HK-2 (cell line): ENCODE results near the gene ATP8B3.
A peak's percentile ranks its signal among the peaks of the same experiment; 100 is the strongest.

Experiments
- DNase-seq: peaks from one replicate; pipeline ENCODE4 v3.0.0-alpha.2; 2018; ENCODE audit not compliant: unreplicated experiment

Gene ATP8B3

DNA sequence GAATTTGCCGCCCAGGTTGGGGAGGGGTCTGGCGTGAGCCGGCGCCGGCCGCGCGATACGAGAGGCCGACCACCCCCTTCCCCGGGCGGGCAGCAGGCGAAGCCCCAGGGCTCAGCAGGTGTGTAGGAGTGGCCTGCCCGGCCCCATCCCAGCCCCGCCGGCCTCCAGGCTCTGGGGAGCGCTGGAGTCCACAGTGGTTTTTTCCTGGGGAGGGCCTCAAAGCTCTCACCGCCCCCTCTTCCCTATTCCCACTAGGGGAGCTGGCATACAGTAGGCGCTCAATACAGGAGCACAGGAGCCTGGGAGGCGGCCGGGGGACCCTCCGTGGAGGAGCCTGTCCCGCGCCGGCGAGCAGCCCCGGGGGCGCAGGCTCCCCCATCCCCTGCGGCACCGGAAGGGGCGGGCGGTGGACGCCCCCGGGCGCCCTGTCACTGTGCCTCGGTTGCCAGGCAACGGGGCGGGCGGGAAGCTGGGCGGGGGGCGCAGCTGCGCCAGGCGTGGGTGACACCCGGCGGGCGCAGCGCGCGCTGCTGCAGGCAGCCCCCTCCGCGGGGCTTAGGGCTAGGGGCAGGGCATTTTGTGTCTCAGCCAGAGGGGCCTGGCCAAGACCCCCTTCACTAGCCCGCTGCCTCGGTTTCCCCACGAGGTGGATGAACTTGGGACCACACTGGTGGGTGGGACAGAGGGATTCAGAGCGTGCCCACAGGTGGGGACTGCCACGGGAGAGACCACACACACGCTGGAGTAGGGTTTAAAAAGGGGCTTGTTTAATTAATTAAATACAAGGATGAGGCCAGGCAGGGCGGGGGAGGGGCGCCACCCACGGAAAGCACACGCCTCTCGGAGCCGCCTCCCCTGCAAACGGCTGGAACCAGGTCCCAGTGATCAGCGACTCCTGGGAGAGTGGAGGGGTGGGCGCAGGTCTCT, 39.8 kb upstream of the ATP8B3 start:
- no peak for DNase-seq

DNA sequence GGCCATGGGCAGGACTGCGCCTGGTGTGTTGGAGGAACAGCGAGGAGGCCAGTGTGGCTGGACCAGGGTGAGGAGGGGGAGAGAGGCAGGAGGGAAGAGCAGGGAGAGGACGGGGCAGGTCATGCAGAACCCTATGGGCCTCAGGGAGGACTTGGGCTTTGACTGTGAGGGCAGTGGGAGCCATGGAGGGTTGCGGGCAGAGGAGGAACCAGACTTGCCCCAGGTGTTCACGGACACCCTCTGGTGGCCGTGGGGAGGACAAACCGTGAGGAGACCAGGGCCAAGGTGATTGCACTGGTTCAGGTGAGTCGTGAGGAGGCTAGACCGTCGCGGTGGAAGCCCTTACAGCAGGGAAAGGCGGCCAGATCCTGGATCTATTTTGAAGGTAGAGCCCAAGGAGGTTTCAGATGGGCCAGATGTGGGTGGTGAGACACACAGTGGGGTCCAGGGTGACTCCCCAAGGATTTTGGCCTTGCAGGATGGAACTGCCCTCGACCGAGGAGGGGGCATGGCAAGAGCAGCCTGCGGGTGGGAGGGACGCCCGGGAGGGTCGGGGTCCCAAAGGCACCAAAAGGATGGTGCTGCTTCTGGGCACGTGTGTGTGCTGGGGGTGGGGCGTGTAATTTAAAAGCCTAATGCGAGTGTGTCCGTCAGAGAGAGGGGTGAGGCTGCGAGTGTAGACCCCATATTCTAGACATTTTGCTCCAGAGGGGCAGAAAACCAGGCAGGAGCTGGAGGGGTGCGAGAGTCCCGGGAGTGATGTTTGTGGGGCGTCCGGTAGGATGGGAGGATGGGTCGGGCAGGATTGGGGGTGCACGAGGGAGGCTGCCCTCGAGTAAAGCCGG, 39.0 kb upstream of the ATP8B3 start:
- DNase-seq = no peak

DNA sequence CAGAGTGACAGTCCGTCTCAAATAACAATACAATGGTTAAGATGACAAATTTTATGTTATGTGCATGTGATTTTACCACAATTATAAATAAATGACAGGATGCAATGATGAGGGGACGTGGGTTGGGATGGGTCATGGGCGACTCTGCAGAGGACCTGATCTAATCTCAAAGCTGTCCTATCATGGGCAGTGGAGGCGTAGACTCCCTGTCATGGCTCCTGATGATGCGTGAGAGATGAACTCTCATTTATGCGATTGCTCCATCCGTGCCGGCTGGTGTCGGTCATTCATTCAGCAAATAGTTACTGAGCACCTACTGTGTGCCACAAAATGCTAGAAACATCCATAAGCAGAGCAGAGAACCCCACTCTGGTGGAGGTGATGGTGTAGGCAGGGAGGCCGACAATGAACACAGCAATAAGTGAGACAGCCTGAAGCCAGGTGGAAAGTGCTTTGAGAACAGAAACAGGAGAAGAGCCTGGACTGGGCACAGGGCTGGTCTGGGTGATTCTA, 37.9 kb upstream of the ATP8B3 start:
- DNase-seq = no peak

DNA sequence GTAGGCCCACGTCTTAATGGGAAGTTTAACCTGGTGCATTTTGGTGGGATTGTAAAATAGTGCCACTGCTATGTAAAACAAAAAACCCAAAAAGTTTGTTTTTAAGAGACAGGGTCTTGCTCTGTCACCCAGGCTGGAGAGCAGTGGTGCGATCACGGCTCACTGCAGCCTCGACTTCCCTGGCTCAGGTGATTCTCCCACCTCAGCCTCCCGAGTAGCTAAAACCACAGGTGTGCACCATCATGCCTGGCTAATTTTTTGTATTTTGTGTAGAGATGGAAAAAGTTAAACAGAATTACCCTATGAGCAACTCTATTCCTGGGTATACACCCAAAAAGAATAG, 37.0 kb upstream of the ATP8B3 start:
- no peak for DNase-seq

DNA sequence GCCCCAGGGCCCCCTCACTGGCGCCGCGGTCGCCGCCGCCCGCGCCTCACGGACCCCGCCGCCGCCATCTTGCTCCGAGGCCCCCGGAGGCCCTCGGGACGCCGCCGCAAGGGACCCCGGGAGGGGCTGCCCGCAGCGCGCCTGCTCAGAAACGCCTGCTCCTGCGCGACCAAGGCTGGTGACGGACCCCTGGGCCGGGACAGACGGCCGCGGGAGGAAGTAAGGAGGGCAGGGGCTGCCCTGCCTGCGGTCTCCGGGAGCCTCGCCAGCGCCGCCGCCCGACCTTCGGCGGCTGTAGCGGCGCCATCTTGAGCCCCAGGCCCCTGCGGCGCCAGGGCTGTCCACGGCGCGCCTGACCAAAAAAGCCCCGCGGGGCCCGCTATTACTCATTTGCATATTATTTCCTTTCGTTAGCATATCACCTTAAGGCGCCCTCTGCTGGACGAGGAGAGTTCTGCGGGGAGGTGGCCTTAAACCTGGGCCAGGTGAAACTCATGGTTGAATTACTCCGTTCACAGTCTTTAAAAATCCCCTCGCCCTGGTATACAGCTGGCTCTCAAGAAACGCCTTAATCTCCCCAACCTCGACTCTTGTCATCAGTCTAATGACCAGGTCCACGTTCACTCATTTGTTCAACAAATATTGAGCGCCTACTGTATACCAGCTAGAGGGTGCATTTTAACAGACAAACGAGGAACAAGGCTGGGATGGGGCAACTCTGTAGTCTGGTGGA, 36.5 kb upstream of the ATP8B3 start, which contains the start of gene REXO1:
TSS of gene REXO1 (minus strand) at position 85 of the 733 bp plus-strand sequence. CDS start 125 bp downstream, outside the sequence.
- DNase-seq = peak; percentile 97

DNA sequence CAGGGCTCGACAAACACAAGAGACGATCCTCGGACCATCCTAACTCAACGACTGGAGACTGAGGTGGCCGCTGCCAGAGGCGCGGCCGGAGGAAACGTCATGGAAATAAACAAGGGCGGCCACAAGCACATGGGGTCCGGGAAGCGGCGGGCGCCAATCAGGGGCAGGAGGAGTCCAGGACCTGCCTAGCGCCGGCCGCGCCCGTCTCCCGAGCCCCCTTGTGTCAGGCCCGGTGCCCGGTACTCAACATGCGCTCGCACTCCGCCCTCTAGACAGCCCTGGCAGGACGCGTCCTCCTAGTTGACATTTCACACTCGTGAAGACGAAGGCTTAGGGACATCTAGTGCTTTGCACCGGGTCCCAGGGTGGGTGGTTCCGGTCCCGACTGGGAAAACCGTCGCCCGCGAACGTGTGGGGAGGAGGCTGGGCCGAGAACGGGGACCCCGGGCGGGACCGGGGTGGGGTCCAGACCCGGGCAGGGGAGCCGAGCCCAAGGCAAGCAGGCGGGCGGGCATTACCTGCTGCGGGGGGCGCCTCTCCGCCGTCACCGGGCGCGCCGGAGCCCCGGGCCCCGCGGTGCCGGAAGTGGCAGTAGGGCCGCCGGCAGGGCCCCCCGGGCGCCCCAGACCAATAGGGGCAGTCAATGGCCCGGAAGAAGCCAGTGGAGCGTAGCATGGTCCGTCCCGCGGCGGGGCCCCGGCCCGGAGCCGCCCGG, 35.8 kb upstream of the ATP8B3 start:
- DNase-seq = peak; percentile 65

DNA sequence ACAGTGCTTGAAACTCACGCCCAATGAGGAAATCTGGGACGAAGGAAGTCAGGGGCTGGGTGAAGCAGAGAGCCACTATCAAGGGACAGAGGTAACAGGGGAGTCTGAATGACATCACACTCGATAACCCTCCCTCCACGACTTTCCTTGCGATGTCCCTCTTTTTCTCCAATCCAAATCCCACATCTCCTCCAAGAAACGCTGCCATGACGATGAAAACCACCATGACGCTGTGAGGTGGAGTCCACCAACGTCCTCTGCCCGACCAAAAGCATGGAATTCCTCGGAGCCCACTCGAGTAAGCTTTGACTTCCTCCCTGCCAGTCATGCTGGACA, 35.2 kb upstream of the ATP8B3 start:
- no peak for DNase-seq

DNA sequence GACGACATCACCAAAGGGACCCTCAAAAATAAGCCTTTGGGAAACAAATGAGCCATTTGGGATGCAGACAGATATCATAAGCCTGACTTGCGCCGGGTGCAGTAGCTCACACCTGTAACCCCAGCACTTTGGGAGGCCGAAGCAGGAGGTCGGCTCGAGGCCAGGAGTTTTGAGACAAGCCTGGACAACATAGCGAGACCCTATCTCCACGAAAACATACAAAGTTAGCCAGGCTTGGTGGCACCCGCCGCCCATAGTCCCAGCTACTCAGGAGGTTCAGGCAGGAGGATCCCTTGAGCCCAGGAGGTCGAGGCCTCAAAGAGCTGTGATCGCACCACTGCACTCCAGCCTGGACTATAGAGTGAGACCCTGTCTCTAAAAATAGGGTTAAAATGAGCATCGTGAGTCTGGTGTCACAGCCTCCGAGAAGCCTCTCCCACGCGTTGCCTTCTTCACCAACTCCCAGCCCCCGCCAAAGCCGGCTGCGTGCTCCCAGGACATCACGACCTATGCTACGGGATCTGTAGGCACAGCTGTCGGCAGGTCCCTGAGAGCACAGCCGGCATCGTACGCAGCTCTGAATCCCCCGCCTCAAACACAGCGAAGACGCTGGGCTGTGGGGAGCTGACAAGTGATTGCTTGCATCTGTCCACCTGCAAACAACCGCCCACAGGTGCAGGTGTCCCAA, 34.6 kb upstream of the ATP8B3 start:
- DNase-seq = no peak

DNA sequence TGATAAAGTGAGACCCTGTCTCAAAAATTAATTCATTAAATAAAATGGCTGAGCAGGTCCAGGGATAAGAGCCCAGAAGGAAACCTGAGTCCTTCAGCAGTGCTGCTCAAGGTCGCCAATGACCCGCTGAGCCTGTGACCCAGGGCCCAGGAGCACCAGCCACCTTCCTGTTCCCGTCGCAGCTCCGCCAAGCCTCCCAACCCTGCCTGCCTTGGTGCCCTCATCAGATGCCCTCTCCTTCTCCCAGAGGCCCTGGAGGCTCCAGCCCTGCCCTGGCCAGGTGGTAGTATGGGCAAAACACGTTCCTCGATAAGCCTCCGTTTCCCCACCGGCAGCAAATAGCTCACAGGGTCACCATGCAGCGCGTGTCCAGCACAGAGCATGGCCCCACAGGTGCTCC, 33.6 kb upstream of the ATP8B3 start:
- no peak for DNase-seq

DNA sequence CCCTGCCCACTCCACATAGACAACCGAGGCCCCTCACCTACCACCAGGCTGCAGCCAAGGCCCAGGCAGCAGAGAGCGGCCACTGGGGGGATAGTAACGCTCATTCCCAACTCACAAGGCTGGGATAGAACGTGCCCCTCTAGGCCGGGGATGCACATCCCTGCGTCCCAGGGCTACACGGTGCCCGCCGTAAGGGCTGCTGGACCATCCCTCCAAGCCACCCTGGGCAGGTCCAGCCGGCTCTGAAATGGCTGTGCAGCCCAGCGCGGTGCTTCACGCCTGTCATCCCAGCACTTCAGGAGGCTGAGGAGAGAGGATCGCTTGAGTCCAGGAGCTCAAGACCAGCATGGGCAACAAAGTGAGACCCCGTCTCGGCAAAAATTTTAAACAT, 33.0 kb upstream of the ATP8B3 start:
- DNase-seq = no peak

DNA sequence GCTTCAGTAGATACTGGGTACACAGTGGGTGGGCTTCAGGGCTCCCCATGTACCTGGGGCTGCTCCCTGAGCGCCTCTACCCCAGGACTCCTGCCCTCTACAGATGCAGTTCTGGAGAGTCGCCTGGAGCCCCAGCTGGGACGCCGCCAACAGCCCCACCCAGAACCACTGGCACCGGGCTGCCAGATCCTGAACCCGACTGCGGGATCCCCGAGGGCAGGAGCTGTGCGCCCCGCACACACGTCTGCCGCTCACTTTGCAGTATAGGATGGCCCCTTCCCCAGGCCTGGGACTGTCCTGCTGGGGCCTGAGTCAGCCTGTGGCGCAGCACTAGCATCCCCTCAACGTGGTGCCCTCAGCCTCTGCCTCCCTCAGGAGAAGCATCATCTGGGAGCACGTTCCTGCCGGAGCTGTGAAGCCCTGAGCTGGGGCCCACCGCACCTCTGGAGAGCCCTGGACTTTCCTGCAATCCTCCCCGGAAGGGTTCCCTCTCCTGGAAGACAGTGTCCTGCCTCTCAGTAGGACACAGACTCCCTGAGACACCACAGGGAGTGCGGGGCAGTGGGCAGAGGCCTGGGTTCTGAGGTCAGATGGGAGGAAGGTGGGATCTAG, 32.5 kb upstream of the ATP8B3 start:
- DNase-seq = no peak

DNA sequence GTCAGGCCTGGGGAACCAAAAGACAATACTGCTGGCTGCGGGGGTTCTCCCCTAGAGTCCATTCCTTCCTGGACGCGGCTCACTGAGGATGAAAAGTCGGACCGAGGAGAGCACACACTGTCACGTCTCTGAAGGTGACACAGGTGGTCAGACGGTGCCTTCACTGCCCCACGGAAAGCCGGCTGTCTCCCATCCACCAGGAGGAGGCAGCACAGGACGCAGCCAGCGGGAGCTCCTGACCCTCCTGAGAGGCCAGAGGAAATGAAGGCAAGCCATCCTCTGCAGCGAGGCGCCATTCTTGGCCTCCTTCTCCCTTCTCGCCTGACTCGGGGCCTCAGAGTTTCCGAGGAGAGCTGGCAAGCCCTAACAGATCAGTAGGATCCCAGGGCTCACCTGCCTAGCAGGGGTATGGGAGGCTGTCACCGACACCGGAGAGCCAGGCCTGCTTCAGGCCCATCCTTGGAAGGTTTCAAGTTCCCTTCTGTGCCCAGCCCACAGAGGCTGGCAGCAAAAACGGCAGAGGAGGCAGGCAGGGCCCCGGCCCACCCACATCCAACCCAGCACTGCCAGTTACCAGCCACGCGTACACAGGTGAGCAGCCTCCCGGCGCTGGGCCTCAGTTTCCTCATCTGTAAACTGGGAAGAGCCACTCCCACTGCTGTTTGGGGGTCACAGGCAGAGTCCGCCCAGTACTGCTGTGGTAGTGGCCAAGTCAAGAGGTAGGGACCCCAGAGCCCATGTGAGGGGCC, 31.7 kb upstream of the ATP8B3 start:
- DNase-seq = no peak

DNA sequence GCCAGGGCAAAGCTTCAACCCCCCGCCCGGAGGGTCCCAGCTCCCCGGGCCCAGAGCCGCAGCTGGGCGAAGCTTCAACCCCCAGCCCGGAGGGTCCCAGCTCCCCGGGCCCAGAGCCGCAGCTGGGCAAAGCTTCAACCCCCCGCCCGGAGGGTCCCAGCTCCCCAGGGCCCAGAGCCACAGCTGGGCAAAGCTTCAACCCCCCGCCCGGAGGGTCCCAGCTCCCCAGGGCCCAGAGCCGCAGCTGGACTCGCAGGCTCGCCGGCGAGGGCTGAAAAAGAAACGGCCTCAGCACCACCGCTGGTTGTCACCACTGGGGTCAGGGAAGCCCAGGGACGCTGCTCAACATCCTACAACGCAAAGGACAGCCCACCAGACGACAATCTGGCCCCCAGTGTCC, 31.0 kb upstream of the ATP8B3 start:
- no peak for DNase-seq

DNA sequence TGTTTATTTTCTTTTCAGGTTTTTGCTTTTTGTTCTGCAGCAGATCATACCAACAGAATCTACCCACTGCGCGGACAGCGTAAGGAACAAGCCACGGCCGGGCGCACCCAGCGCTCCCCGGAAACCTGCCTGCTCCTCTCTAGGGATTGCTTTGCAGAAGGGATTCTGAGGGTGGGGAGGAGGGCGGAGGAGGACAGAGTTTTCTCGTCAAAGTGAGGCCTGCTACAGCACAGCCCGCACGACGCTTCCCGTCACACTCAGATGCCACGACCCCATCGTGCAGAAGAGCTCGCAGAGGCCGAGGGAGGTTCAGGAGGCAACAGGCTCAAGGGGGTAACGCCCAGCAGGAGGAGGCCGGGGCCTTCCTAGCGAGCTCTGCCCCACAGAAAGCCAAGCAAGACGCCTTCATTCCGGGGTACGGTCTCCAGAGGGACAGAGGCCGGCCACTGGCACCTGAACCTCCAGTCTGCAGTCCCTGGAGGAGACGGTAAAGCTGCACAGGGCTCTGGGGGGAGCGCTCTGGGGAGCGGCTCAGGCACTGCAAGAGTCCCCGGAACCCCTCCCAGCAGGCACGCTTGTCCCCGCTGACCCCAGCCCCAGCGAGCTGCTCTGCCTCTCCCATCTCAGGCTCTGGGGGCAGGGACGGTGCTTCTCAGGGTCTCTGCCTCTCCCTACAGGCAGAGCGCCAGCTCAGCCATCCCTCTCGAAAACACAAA, 29.3 kb upstream of the ATP8B3 start:
- no peak for DNase-seq

DNA sequence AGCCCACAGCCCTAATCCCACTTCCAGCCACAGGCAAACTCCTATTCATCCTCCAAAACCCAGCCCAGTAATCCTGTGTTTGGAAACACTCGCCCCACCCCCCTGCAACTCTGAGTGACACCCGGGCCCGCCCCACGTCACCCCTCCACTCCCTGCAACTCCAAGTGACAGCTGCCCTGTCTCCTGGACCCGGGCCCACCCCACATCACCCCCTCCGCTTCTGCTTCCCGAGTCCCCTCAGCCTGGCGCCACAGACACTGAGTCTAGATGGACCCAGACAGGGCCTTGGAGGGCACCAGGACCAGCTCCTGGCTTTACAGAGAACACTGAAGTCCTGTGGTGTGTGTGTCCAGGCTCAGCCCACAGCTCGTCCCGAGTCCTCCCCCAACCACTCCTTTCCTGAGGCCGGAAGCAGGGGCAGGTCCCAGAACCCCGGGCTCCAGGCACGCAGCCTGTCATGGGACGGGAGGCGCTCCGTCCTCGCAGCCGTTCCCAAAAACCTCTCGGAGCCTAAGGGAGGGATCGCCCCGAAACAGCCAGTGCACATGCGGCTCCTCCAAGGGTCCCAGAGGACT, 28.6 kb upstream of the ATP8B3 start:
- DNase-seq = no peak

DNA sequence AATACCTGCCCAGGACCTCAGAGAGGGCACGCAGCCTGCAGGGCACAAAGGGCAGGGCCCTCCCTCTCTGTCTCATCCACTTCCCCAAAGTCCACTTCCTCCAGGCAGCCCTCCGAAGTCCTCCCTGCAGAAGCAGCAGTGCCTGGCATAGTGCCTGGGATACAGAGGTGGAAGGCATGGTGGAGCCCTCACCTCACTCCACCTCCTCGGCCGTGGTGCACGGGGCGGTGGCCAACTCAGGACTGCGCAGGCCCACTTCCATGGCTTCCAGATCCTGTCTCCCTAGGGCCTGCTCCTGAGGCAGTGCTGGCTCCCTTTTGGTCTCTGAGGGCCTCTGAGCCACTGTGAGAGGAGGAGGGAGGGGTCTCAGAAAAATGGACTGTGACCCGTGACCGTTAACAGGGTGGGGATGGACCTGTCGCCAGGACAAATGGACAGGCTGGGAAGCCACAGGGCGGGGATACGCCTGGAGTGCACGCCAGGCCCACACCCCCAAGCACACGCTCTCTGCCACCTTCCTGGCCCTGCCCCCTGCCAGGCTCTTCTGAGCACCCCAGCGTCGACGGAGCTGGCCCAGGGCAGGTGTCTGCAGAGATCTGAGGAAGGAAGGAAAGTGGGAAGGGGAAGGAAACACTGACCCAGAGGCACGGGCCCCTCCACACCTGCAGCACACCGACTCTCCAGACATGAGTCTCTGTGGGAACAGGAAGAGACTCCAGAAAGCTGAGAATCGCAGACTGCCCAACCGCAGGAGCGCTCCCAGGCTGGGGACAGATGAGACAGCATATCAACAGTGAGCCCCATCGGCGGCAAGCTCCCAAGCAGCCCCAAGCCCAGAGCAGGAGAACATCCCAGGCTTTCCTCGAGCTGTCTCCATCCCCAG, 27.8 kb upstream of the ATP8B3 start:
- DNase-seq = no peak

DNA sequence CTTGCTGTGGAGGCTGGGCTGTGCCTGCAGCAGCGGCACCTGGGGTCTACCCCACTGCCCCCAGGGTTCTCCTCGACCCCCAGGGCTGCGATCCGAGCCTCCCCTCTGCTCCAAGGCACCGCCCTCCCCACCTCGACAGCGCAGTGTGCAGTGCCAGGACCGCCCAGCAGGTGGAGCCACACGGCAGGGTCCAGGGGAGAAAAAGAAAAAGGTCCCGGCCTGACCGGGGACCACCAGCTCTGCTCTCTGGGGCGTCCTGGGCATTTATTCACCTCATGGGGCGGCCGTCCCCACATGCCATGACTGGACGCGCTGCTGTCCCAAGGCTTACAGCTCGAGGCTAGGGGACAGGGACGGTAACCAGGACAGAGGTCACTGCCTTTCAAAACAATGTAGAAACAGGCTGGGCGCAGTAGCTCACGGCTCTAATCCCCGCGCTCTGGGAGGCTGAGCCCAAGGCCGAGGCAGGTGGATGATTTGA, 25.6 kb upstream of the ATP8B3 start:
- DNase-seq = peak; percentile 51

DNA sequence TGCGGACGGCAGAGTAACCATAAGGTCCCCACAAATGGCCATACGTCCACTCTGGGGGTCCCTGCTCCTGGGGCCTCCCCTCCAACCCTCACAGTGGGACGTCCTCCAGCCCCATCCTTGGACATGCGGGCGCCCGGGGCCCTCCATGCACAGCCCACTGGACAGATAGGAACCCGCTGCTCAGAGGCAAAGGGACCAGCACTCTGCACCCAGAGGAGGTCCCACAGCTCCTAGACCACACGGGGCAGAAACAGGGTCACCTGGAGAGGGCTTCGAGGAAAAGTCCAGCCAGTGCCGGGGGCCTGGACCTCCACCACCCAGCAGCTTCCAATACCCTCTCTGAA, 25.1 kb upstream of the ATP8B3 start:
- no peak for DNase-seq
